SK-N-SH (cell line): ENCODE data around the gene NFE2. TPM values are rescaled to one million over a fixed set of nuclear protein-coding genes. Genes with fewer than 3 reads are reported as not detected.

Source experiments
- CTCF ChIA-PET: fragments of 300-600, 350-600 bp; formaldehyde crosslinking; extraction: SDS; loops from one replicate; lab custom pipeline; 2021; lab: Yijun Ruan, JAX
- POLR2A ChIA-PET: fragments of 350-600 bp; sonication (Branson Sonifier 250); formaldehyde crosslinking; extraction: SDS; loops from one replicate; lab custom pipeline; 2020; ENCODE audit warnings: antibody characterized with exemption, inconsistent platforms; lab: Yijun Ruan, JAX
- DNase-seq: peaks from one replicate; pipeline ENCODE4 v3.0.0; 2012
- H2AFZ ChIP-seq: fragments of 200-600 bp; sonication (generic); 2 replicates; pipeline ENCODE4 v1.8.1; 2016; ENCODE audit warnings: antibody characterized with exemption, mild to moderate bottlenecking, low read depth
- H3F3A ChIP-seq: fragments of 200-600 bp; sonication (generic); replicated peaks from 2 replicates; pipeline ENCODE3; 2016; ENCODE audit warnings: antibody characterized with exemption, mild to moderate bottlenecking; ENCODE audit not compliant: insufficient read depth
- H3K27ac ChIP-seq, 2 experiments: fragments of 200-500 bp in 1 of 2; fragments of 200-600 bp in 1 of 2; sonication (Bioruptor generic) in 1 of 2; sonication (generic), shearing (Covaris generic) in 1 of 2; 2 replicates each; pipeline versions ENCODE4 v1.5.1 to v1.6.1; 2014 to 2016; ENCODE audit warnings: low read depth in 2 of 2, inconsistent platforms in 1 of 2, low read length in 1 of 2, mild to moderate bottlenecking in 1 of 2, mixed read lengths in 1 of 2
- H3K27me3 ChIP-seq: fragments of 200-600 bp; sonication (generic), shearing (Covaris generic); 2 replicates; pipeline ENCODE4 v1.6.1; 2016; ENCODE audit warnings: mixed run types; ENCODE audit not compliant: insufficient read depth
- H3K36me3 ChIP-seq, 2 experiments: fragments of 200-500 bp in 1 of 2; fragments of 200-600 bp in 1 of 2; sonication (Bioruptor generic) in 1 of 2; sonication (generic) in 1 of 2; replicated peaks in 1 of 2; 2 replicates each; pipeline versions ENCODE3 to v1.5.1; 2014 to 2016; ENCODE audit warnings: low read length in 1 of 2, mild to moderate bottlenecking in 1 of 2; ENCODE audit not compliant: insufficient read depth in 2 of 2, control insufficient read depth in 1 of 2
- H3K4me1 ChIP-seq, 2 experiments: fragments of 200-500 bp in 1 of 2; fragments of 200-600 bp in 1 of 2; sonication (Bioruptor generic) in 1 of 2; sonication (generic), shearing (Covaris generic) in 1 of 2; 2 replicates each; pipeline versions ENCODE4 v1.5.1 to v1.6.1; 2014 to 2016; ENCODE audit warnings: low read depth in 1 of 2, low read length in 1 of 2, mixed run types in 1 of 2; ENCODE audit not compliant: insufficient read depth in 2 of 2, control insufficient read depth in 1 of 2
- H3K4me2 ChIP-seq: fragments of 200-600 bp; sonication (generic), shearing (Covaris generic); 2 replicates; pipeline ENCODE4 v1.6.1; 2017; ENCODE audit warnings: mixed run types
- H3K4me3 ChIP-seq, 2 experiments: fragments of 200-500 bp in 1 of 2; fragments of 200-600 bp in 1 of 2; sonication (Bioruptor generic) in 1 of 2; sonication (generic), shearing (Covaris generic) in 1 of 2; 2 replicates each; pipeline versions ENCODE4 v1.5.1 to v1.8.1; 2014 to 2016; ENCODE audit warnings: low read depth in 2 of 2, inconsistent platforms in 1 of 2, low read length in 1 of 2, mild to moderate bottlenecking in 1 of 2, mixed read lengths in 1 of 2, moderate library complexity in 1 of 2
- H3K79me2 ChIP-seq: fragments of 200-600 bp; sonication (generic); 2 replicates; pipeline ENCODE4 v1.8.1; 2017; ENCODE audit warnings: mild to moderate bottlenecking; ENCODE audit not compliant: insufficient read depth
- H3K9ac ChIP-seq: fragments of 200-600 bp; sonication (generic); 2 replicates; pipeline ENCODE4 v1.6.1; 2017; ENCODE audit warnings: mixed run types
- H3K9me2 ChIP-seq: fragments of 200-600 bp; sonication (generic); 2 replicates; pipeline ENCODE4 v1.6.1; 2017; ENCODE audit warnings: mixed run types
- H3K9me3 ChIP-seq: fragments of 200-600 bp; sonication (generic); 2 replicates; pipeline ENCODE4 v1.6.1; 2017; ENCODE audit warnings: mixed run types, mild to moderate bottlenecking, moderate library complexity
- H4K20me1 ChIP-seq: fragments of 200-600 bp; sonication (generic); 2 replicates; pipeline ENCODE4 v1.6.1; 2017; ENCODE audit warnings: mild to moderate bottlenecking, mixed run types; ENCODE audit not compliant: insufficient read depth
- CHD2 ChIP-seq: fragments of 150-350 bp; IDR thresholded peaks from 2 replicates; pipeline ENCODE4 v1.6.1; 2018; ENCODE audit warnings: low read length; ENCODE audit not compliant: partially characterized antibody
- ELF1 ChIP-seq: IDR thresholded peaks from 2 replicates; pipeline ENCODE4 v1.4.0; 2012
- EP300 ChIP-seq, 2 experiments: IDR thresholded peaks; 2 replicates each; pipeline versions ENCODE4 v1.4.0 to v1.6.1; 2012; ENCODE audit warnings: borderline replicate concordance in 1 of 2, low read depth in 1 of 2, low read length in 1 of 2
- FOSL2 ChIP-seq: IDR thresholded peaks from 2 replicates; pipeline ENCODE4 v1.4.0; 2012; ENCODE audit warnings: low read depth, mild to moderate bottlenecking, moderate library complexity, borderline replicate concordance
- JUND ChIP-seq: IDR thresholded peaks from 2 replicates; pipeline ENCODE4 v1.4.0; 2012
- MXI1 ChIP-seq: IDR thresholded peaks from 2 replicates; pipeline ENCODE4 v1.6.1; 2012; ENCODE audit warnings: mild to moderate bottlenecking, low read depth, low read length, improper control_type of control experiment
- NFIC ChIP-seq: IDR thresholded peaks from 2 replicates; pipeline ENCODE4 v1.4.0; 2012; ENCODE audit warnings: borderline replicate concordance
- NRF1 ChIP-seq: IDR thresholded peaks from 2 replicates; pipeline ENCODE4 v1.6.1; 2012; ENCODE audit warnings: low read depth, mild to moderate bottlenecking, low read length
- POLR2AphosphoS5 ChIP-seq: IDR thresholded peaks from 2 replicates; pipeline ENCODE4 v1.6.1; 2012; ENCODE audit warnings: low read depth, low read length
- RAD21 ChIP-seq: IDR thresholded peaks from 2 replicates; pipeline ENCODE4 v1.6.1; 2012; ENCODE audit warnings: mild to moderate bottlenecking, low read length
- RCOR1 ChIP-seq: fragments of 150-350 bp; IDR thresholded peaks from 2 replicates; pipeline ENCODE4 v1.6.1; 2017; ENCODE audit warnings: antibody characterized with exemption, low read length
- RXRA ChIP-seq: IDR thresholded peaks from 2 replicates; pipeline ENCODE4 v1.4.0; 2012; ENCODE audit warnings: low read depth, mild to moderate bottlenecking, borderline replicate concordance
- SMC3 ChIP-seq: IDR thresholded peaks from 2 replicates; pipeline ENCODE4 v1.6.1; 2012; ENCODE audit warnings: low read depth, low read length, improper control_type of control experiment
- TAF1 ChIP-seq: IDR thresholded peaks from 2 replicates; pipeline ENCODE4 v1.6.1; 2012; ENCODE audit warnings: low read depth, mild to moderate bottlenecking, low read length, moderate library complexity, borderline replicate concordance
- USF2 ChIP-seq: fragments of 150-350 bp; IDR thresholded peaks from 2 replicates; pipeline ENCODE4 v1.6.1; 2017; ENCODE audit warnings: antibody characterized with exemption, low read length, low read depth, borderline replicate concordance
- YY1 ChIP-seq: IDR thresholded peaks from 2 replicates; pipeline ENCODE4 v1.4.0; 2012; ENCODE audit warnings: low read depth, mild to moderate bottlenecking
- ZBTB33 ChIP-seq: IDR thresholded peaks from 2 replicates; pipeline ENCODE4 v1.4.0; 2012; ENCODE audit warnings: low read depth, borderline replicate concordance
- WGBS: methylation state at CpG from one replicate; pipeline ENCODE4 v1.1.6; 2017; ENCODE audit warnings: low lambda C conversion rate; 5-methylcytosine and 5-hydroxymethylcytosine counted together
- polyA plus RNA-seq, 3 experiments: library from polyadenylated mRNA; depleted of rRNA; stranded (reverse); fragments of >200 nt; gene quantifications; 2 replicates each; pipeline ENCODE4 v1.2.3, GENCODE V29; 2012
- TF ChIP-seq, protein P1 (sequence below): IDR thresholded peaks from 2 replicates; pipeline ENCODE4 v1.4.0; 2012; ENCODE audit warnings: low read depth
- TF ChIP-seq, protein P2 (sequence below): IDR thresholded peaks from 2 replicates; pipeline ENCODE4 v1.6.1; 2012; ENCODE audit warnings: mild to moderate bottlenecking, low read depth, low read length, moderate library complexity
- TF ChIP-seq, protein P3 (sequence below): IDR thresholded peaks from 2 replicates; pipeline ENCODE4 v1.4.0; 2012; ENCODE audit warnings: low read depth, borderline replicate concordance

Gene NFE2
- polyA plus RNA-seq, 1 of the 3 experiments (the other 2 are of a cell fraction) = 0.25 TPM

GRCh38 chr12:54306925-54307741 is 6.3 kb upstream of the NFE2 start (continued):
- no peak for TF ChIP-seq RAD21

DNA sequence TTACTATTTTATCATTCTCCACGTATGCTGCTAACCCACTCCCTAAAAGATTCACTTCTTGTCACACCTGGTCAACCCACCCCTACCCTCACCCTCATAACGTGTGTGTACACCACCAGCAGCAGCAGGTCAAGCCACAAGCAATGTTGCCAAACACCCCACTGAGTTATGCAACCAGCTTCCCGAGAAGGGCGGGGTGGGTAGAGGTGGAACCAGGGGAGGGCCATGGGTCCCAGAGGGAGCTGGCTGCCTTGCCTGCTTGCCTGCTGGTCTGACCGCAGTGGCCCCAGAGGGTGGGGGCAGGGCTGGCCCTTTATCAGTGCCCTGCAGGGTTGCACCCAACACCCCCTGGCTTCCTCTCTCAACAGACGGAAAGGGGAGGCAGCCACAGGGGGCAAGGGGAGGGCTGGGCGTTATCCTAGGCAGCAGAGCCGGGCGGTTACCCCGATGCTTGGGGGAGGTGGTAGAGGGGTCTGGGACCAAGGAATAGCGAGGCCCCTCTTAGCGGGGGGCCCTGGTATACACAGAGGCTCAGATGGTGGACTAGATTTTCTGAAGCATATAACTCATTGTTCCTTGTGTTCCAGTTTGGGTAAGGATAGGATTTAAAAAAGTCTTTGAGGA is 3.5 kb upstream of the NFE2 start:
- no peak overlapping the region for H2AFZ ChIP-seq
- no peak for DNase-seq
- peaks cover 3% of the 10 kb centered on the region for H3F3A ChIP-seq
- no peaks in the 10 kb centered on the region for H4K20me1 ChIP-seq
- no peak overlapping the region for H3K4me3 ChIP-seq
- H3K4me1 ChIP-seq = peaks cover 0 to 17% of the 10 kb centered on the region in 2 experiments; a peak in 1 of 4 replicates
- H3K36me3 ChIP-seq = no peaks in the 10 kb centered on the region
- WGBS = 64% methylated on average over 12 of the region's 12 CpGs
- H3K79me2 ChIP-seq = no peaks in the 10 kb centered on the region
- CTCF ChIA-PET = interaction anchor here (1.1 kb wide), 1 partner anchor 90 kb away, joined by 3 read pairs; no protein-coding TSS in a partner anchor
- no peaks in the 10 kb centered on the region for H3K9me2 ChIP-seq
- TF ChIP-seq, protein P1, sequence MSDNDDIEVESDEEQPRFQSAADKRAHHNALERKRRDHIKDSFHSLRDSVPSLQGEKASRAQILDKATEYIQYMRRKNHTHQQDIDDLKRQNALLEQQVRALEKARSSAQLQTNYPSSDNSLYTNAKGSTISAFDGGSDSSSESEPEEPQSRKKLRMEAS = no peak
- TF ChIP-seq JUND (no peak), TAF1 (no peak), USF2 (no peak), EP300 (IDR thresholded peaks at IDR 0.05; ENCODE audit: borderline replicate concordance in 1 of 2, low read depth in 1 of 2, low read length in 1 of 2) (no peak), NFIC (no peak), MXI1 (no peak), CHD2 (no peak), ELF1 (no peak), SMC3 (no peak), RXRA (no peak), ZBTB33 (no peak), POLR2AphosphoS5 (no peak), YY1 (no peak), RCOR1 (no peak), RAD21 (no peak), FOSL2 (no peak), NRF1 (no peak)
- TF ChIP-seq, protein P2, sequence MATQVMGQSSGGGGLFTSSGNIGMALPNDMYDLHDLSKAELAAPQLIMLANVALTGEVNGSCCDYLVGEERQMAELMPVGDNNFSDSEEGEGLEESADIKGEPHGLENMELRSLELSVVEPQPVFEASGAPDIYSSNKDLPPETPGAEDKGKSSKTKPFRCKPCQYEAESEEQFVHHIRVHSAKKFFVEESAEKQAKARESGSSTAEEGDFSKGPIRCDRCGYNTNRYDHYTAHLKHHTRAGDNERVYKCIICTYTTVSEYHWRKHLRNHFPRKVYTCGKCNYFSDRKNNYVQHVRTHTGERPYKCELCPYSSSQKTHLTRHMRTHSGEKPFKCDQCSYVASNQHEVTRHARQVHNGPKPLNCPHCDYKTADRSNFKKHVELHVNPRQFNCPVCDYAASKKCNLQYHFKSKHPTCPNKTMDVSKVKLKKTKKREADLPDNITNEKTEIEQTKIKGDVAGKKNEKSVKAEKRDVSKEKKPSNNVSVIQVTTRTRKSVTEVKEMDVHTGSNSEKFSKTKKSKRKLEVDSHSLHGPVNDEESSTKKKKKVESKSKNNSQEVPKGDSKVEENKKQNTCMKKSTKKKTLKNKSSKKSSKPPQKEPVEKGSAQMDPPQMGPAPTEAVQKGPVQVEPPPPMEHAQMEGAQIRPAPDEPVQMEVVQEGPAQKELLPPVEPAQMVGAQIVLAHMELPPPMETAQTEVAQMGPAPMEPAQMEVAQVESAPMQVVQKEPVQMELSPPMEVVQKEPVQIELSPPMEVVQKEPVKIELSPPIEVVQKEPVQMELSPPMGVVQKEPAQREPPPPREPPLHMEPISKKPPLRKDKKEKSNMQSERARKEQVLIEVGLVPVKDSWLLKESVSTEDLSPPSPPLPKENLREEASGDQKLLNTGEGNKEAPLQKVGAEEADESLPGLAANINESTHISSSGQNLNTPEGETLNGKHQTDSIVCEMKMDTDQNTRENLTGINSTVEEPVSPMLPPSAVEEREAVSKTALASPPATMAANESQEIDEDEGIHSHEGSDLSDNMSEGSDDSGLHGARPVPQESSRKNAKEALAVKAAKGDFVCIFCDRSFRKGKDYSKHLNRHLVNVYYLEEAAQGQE = no peak
- TF ChIP-seq, protein P3, sequence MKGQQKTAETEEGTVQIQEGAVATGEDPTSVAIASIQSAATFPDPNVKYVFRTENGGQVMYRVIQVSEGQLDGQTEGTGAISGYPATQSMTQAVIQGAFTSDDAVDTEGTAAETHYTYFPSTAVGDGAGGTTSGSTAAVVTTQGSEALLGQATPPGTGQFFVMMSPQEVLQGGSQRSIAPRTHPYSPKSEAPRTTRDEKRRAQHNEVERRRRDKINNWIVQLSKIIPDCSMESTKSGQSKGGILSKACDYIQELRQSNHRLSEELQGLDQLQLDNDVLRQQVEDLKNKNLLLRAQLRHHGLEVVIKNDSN = no peak
- H3K9ac ChIP-seq = no peak overlapping the region
- POLR2A ChIA-PET = no interaction called here
- H3K27ac ChIP-seq = no peak overlapping the region
- no peaks in the 10 kb centered on the region; the same call in 1 of the 2 replicates for H3K27me3 ChIP-seq
- no peaks in the 10 kb centered on the region for H3K9me3 ChIP-seq
- H3K4me2 ChIP-seq = no peak overlapping the region
